Left lobe of liver (tissue), 2 donors: ENCODE data around the gene PI4KA. TPM values are rescaled to one million over a fixed set of nuclear protein-coding genes. Genes with fewer than 3 reads are reported as not detected.
"Not testable (repeated sequence)": the region's sequence is repeated elsewhere in the genome, so short reads cannot be mapped to it uniquely, and the experiment has no call there.

Experiments
- ATAC-seq: fragments of 200-7000 bp; cut with Tn5 transposase; one replicate; pipeline ENCODE4 v1.9.1; 2020; ENCODE audit warnings: mild to moderate bottlenecking, moderate library complexity
- DNase-seq: peaks from one replicate; pipeline ENCODE4 v3.0.0-alpha.2; 2020; ENCODE audit warnings: low spot score
- total RNA-seq: library from RNA; stranded (reverse); gene quantifications from one replicate; pipeline ENCODE4 v1.2.1, GENCODE V29; 2021
- donor health status: DM: no; HTN: no; CAD: no; lungs with moderate emphysema.
- donor health status: DM: no; HTN: yes; CAD: no.

PI4KA gene
- total RNA-seq, 1 donor from 2014 or later: 40.4 TPM

DNA sequence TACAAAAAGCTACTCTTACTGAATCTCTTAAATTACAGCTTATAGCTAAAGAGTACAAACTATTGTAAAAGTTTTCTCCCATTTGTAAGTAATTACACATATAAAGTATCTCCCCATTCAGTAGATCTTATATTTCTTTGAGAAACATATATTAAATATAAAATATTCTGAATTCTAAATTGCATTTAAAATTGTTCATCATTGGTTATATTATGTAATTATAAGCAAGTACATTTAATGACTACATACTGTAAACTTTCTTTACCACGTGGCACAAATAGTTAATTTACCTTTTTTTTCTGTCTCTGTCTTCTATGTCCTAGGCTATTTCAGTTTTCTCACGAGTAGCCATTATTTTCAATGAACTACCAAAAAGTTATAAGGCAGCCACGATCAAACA is 185.9 kb downstream of the PI4KA start:
- ATAC-seq (no peak), DNase-seq (no peak)

DNA sequence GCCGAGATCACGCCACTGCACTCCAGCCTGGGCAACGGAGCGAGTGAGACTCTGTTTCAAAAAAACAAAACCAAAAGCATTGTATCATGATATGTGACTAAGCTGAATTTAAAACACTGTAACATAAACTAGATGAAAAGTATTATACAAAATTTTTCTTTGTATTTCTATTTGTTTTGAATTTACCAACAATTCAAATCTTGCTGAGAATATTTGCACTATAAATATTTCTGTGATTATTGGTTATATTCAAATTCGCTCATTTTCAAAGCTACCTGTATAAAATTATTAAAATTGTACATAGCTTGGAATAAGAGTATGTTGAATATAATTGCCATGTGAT is 186.6 kb downstream of the PI4KA start:
- ATAC-seq (no peak), DNase-seq (no peak)

DNA sequence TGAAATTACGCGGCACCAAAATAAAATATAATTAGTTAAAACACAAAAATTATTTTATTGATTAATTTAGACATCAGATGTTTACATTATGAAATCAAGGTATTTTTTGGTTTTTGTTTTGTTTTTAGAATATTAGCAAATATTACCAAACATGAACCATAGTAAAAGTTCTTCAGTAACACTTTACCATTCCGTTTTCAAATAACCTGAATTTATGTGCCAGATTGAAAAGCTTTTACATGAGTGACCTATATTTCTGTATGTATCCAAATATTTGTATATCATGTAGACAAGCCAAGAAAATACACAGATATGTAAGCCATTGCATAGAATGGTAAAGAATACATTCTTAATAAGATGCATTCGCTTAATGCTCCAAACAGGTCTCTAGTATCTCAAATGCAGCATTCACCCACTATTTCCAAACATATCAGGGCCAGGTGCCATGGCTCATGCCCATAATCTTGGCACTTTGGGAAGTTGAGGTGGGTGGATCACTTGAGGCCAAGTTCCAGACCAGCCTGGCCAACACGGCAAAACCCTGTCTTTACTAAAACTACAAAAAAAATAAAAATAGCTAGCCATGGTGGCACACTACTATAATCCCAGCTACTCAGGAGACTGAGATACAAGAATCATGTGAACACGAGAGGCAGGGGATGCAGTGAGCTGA is 187.1 kb downstream of the PI4KA start:
- no peak for DNase-seq
- no peak for ATAC-seq

DNA sequence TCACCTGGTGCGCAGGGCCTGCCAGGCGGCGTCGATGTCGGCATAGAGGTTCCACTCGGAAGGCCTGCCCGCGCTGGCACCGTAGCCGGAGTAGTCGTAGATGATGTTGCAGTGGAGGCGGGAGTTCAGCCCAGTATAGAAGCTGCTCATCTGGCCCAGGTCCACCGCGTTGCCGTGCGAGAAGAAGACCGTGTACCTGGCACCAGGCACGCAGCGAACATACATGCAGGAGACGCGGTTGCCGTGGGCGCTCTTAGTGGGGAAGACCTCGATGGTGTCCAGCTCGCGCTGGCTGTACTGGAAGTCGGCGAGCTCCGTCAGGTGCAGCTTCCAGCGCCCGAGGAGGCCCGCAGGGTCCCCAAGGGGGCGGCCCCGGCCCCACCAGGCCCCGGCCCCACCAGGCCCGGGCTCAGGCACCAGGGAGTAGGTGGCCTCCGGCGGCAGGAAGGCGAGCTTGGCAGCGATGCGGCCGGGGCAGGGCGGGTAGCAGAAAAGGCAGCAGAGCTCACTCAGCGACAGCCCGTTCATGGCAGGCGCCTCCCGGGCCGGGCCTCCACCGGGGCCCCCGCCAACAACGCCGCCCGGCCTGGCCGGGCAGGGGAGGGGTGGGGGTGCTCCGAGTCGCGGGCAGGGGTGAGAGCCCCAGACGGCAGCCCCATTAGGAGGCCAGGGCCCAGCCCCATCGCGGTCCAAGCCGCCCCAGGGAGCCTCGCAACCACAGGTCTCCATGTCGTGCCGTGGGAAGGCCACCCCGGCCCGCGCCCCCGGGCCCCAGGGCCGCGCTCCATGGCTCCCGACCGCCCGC is 188.0 kb downstream of the PI4KA start:
- not testable (repeated sequence) for DNase-seq, ATAC-seq

DNA sequence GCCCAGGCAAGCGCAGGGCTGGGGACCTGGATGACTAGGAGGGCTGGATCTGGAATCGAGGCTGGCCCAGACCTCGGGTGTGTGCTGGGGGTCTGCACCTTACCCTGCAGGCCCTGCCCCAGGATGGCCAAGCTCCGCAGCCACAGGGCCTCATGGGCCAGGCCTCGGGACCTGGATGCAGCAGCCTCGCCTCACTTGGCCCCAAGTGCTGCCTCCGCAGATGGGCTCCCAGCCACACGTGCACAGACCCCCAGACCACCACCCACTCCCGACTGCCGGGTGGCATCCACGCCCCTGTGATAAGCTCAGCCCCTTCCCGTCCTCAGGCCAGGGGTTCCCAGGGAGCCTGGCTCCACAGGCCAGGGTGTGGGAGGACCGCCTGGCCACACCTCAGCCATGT is 188.7 kb downstream of the PI4KA start:
- not testable (repeated sequence) for DNase-seq, ATAC-seq

DNA sequence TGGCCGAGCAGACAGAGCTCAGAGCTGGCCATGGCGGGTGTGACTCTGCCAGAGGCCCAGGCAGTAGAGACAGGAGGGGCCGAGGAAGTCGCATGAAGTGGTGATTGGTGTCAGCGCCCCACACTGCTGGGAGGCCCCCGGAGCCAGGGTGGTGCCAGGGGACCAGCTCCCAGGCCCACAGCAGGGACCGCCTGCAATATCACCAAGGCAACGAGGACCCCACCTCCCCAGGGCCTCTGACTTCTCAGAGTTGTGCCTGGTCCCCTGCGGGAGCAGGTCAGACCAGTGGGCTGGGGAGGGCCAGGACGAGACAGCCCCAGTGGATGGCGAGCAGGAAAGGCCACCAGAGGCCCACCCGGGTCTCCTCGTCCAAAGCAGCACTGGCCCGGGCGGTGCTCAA is 189.1 kb downstream of the PI4KA start:
- ATAC-seq, DNase-seq: not testable (repeated sequence)

DNA sequence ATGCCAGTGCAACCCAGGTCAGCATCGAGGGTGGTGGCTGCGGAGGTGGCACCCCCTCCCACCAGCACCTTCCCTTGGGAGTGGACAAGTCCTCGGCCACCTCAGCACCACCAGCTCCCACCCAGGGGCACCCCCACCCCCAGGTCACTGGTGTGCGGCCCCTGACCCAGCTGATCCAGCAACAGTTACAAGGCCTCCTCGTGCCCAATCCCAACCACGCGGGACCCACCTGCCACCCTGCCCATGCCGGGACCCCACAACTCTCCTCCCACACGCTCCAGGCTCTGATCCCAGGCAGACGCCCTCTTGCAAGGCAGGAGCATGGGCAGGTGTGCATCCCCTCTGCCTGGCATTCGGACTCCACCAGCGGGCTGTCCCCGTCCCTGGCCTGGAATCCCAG is 189.8 kb downstream of the PI4KA start:
- ATAC-seq, DNase-seq: not testable (repeated sequence)

DNA sequence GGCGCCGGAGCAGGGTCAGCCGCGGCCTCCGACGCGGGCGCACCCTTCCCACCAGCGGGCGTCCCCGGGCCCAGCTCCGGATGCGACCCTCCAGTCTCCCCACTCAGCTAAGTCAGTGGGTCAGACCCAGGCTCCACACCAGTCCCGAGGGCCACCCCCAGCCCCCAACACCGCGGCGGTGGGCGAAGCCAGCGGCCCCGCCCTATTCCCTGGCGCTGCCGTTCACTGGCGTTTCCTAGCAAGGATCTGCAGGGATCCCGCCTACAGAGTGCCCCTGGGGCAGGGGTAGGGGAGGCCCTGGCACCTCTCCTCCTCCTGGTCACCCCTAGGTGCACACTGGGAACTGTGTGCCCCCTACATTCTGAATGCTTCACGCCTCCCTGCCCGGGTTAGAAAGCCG is 190.4 kb downstream of the PI4KA start:
- not testable (repeated sequence) for DNase-seq, ATAC-seq

DNA sequence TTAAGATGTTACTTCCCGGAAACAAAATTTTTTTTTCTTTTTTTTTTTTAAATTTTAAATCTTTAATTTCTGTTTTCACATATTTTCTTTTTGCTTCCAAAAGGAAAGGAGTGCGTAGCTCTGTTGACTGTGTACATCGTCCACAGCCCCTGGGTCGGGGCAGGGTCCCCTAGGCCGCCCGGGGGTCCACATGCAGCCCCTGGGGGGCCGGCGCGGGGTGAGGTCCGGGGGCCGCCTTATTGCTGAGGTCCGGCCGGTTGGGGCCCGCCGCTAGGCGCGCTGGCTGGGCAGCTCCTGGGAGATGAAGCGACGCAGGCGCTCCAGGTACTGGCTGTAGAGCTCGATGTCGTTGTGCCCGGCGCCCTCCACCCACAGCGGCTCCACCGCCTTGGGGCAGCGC is 191.1 kb downstream of the PI4KA start:
- not testable (repeated sequence) for ATAC-seq, DNase-seq

DNA sequence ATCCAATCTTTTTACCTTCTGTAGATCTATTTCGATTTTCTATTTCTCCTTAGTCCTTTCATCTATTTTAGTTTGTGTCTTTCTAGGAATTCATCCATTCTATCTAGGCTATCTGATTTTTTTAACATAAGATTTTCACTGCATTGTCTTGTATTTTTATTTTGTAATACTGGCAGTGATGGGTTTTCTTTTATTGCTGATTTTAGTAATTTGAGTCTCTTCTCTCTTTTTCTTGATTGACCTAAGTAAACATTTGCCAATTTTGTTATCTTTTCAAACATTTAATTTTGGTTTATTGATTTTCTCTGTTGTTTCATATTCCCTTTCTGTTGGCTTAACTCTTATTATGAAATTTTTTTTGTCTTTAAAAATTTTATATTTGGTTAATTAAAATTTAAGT is 192.1 kb downstream of the PI4KA start:
- ATAC-seq (no peak), DNase-seq (no peak)

DNA sequence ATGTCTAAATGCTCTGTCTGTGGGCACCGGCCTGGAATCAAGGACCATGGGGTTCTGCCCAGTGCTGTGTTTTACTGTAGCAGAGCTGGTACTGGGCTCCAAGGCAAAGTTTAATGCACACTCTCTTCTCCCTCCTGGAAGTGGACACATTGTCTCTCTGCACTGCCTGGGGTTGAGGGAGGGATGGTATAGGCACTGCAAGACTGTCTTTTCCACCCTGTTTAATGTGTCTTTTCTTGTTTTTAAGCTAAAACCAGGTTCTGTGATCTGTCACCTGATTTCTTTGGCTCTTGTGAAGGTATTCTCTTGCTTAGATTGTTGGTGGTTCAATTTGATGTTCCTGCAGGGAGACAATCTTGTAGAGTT is 194.0 kb downstream of the PI4KA start:
- DNase-seq (no peak), ATAC-seq (no peak)

DNA sequence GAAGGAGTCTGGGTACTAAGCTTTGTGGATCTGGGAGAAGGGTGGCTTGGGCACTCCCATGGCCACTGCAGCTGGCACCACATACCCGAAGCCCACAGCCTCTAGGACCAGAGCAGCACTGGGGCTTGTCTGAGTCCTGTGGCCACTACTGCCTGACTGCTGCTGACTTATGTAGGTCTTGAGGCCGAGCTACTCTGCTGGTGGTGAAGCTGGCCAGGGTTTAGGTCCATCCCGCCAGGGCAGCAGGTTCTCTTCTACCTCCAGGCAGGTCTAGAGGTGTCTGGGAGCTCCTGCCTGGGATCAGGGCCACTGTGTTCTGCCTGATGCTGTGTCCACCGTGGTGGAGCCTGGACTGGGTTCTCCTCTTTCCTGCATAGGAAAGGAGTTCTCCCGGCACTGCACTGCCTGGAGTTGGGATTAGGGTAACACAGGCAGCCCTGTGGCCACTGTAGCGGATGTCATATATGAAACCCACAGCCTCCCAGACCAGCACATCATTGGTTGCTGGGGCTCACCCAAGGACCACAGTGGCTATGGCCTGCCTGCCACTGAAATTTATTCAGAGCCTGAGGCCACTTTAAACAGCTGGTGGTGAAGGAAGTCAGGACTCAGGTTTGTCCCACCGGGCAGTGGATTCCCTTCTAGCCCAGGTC is 194.5 kb downstream of the PI4KA start:
- DNase-seq (no peak), ATAC-seq (no peak)

DNA sequence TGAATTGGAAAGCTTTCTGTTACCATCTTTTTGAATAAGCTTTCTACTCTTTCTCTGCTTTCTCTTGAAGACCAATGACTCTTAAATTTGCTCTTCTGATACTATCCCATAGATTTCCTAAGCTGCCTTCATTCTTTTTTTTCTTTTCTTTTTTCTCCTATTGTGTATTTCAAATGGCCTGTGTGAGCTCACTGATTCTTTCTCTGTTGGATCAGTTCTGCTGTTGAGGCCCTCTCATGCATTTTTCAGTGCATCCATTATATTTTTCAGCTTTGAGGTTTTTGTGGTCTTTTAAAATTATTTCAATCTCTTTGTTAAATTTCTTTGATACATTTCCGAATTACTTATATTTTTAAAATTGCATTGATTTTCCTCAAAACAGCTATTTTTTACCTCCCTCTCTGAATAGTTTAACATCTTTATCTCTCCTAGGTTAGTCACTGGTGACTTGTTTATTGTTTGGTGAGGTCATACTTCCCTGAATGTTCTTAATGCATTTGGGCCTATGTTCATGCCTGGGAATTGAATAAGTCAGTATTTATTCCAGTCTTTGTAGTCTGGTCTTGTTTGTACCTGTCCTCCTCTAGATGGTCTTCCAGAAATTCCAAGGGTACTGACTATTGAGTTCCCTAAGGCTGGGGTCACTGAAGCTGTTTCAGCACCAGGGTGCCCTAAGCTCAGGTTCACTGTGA is 195.3 kb downstream of the PI4KA start:
- DNase-seq: no peak
- ATAC-seq: no peak

DNA sequence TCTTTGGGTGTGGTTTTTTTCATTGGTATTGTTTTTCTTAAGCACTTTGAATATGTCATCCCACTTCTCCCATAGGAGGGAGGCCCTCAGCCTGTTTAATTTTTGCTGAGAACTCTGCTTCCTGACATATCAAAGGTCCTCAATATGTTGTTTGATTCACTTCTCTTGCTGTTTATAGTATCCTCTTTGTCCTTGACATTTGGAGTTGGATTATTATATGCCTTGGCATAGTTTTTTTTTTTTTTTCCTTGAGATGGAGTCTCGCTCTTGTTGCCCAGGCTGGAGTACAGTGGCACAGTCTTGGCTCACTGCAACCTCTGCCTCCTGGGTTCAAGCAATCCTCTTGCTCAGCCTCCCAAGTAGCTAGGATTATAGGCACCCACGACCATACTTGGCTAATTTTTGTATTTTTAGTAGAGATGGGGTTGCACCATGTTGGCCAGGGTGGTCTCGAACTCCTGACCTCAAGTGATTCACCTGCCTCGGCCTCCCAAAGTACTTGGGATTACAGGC is 196.0 kb downstream of the PI4KA start:
- DNase-seq, ATAC-seq: not testable (repeated sequence)

DNA sequence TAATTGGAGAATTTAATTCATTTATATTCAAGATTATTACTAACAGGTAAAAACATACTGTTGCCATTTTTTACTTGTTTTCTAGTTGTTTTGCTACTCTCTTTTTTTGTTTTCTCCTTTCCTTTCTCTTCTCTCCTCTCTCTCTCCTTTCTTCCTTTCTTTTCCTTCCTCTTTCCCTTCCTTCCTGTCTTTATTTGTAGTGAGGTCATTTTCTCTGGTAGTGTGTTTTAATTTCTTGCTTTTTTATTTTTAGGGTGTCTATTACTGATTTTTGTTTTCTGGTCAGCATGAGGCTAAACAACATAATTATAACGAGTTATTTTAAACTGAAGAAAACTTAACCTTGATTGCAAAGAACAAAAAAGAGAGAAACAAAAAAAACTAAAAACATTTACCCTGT is 197.1 kb downstream of the PI4KA start:
- no peak for DNase-seq
- ATAC-seq: no peak

DNA sequence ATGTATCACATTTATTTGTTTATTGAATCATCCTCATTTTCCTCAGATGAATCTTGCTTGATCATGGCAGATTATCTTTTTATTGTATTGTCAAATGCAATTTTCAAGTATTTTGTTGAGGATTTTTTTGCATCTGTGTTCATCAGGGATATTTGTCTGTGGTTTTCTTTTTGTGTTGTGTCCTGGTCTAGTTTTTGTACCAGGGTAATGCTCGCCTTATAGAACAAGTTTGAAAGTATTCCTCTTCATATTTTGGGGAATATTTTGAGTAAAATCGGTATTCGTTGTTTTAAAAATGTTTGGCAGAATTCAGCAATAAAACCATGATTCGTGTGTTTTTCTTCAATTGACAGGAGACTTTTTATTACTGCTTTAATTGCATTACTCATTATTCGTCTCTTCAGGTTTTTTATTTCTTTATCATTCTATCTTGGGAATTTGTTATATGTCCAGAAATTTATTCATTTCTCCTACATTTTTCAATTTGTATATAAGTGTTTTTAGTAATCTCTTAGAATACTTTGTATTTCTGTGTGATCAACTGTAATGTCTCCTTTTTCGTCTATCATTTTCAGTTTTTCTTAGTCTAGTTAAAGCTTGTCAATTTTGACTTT is 198.1 kb downstream of the PI4KA start:
- ATAC-seq (no peak), DNase-seq (no peak)

DNA sequence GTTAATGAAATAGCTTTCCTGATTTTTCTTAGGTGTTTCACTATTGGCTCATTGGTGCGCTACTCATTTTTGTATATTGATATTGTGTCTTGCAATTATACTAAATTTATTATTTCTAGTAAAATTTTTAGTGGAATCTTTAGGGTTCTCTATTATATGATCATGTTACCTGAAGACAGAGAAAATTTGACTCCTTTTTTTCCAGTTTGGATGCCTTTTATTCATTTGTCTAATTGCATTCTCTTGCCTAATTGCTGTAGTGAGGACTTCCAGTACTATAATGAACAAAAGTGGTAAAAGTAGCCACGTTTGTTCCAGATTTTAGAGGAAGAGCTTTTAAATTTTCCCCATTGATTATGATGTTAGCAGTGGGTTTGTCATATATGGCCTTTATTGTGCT is 198.7 kb downstream of the PI4KA start:
- ATAC-seq (no peak), DNase-seq (no peak)

DNA sequence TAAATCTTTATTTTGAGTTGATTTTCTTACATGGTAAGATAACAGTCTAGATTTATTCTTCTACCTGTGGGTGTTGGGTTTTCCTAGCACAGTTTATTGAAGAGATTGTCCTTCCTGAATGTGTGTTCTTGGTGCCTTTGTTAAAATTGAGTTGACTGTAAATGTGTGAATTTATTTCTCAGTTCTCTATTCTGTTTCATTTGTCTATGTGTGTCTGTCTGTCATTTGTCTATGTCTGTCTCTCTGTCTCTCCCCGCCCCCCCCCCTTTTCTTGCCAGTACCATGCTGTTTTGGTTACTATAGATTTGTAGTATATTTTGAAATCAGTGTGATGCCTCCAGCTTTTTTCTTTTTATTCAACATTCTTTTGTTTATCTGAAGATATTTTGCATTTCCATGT is 199.4 kb downstream of the PI4KA start:
- DNase-seq (no peak), ATAC-seq (no peak)

DNA sequence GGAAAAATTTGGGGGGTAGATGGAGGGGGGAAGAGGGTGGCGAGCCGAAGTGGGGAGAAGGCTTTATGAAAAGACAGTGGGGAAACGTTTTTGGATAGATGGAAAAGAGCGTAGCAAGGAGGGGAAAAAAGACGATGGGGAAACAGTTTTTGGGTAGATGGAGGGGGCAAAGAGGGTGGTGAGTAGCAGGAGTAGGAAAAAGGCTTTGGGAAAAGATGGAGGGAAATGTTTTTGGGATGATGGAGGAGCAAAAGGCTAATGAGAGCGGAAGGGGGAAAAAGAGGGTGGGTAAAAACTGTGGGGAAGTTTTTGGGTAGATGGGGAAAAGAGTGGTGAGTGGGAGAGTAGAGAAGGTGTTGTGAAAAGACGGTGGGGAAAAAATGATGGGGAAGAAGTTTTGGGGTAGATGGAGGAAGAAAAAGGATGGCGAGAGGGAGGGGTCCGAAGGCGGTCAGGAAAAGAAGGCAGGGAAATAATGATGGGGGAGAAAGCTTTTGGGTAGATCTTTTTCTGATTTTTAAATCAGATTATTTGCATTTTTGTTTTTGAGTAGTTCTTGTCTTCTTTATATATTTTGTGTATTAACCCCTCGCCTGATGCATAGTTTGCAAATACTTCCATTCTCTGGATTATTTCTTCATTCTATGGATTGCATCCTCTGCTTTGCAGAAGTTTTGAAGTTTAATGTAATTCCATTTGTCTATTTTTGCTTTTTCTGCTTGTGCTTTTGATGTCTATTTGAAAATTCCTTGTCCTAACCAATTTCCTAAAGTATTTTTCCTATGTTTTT is 200.0 kb downstream of the PI4KA start:
- ATAC-seq (no peak), DNase-seq (no peak)

DNA sequence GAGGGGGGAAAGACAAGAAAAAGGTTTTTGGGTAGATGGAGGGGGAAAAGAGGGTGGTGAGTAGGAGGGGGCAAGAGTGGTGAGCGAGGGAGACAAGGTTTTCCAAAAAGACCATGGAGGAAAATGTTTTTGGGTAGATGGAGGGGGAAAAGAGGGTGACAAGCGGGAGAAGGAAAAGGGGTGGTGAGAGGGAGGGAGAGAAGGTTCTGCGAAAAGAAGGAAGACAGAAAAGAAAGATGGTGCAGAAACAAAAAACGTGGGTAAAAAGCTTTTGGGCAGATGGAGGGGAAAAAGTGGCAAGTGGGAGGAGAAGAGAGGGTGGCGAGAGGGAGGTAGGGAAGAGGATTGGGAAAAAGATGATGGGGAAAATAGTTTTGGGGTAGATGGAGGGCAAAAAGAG is 200.6 kb downstream of the PI4KA start:
- no peak for DNase-seq
- ATAC-seq: no peak
